Loucy (cell line): ENCODE data around the gene WWC1.

ENCODE experiments used
- EZH2phosphoT487 ChIP-seq: fragments of 200-600 bp; IDR thresholded peaks from 2 replicates; pipeline ENCODE4 v1.6.1; 2018; ENCODE audit warnings: antibody characterized with exemption, mild to moderate bottlenecking, moderate library complexity, borderline replicate concordance
- TF ChIP-seq, protein P1 (sequence below): fragments of 200-600 bp; sonication (generic); conservative IDR thresholded peaks from 2 replicates; pipeline ENCODE4 v1.5.1; 2014; ENCODE audit warnings: mild to moderate bottlenecking, antibody characterized with exemption, low read length

DNA sequence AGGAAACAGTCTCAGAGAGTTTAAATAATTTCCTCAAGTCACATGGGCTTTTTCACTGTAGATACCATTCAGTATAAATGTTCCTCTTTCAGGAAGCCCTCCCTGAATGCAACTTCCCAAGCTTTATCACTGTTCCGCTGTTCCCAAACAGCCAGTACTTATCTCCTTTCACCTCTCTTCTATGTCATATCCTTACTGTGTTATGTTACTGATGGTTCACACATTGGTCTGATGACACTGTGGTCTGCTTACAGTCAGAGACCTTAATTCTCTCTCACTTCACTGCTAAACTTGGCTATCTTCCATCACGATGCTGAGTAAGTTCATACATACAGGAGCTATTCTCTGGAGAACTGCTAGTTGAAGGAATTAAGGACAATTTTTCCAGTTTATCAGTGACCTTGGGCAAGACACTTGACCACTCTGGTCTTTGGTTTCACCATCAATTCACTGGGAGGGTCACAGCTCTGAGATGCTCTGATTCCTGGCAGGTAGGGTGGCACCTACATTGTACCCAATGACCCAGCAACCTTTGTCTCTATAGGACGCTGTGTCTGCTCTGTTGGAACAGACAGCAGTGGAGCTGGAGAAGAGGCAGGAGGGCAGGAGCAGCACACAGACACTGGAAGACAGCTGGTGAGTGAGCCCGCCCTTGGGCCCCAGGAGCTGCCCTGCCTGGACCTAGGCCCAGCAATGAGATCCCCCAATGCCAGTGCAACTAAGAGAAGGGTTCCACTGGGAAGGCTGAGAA, 152.7 kb downstream of the WWC1 start:
- TF ChIP-seq, protein P1, sequence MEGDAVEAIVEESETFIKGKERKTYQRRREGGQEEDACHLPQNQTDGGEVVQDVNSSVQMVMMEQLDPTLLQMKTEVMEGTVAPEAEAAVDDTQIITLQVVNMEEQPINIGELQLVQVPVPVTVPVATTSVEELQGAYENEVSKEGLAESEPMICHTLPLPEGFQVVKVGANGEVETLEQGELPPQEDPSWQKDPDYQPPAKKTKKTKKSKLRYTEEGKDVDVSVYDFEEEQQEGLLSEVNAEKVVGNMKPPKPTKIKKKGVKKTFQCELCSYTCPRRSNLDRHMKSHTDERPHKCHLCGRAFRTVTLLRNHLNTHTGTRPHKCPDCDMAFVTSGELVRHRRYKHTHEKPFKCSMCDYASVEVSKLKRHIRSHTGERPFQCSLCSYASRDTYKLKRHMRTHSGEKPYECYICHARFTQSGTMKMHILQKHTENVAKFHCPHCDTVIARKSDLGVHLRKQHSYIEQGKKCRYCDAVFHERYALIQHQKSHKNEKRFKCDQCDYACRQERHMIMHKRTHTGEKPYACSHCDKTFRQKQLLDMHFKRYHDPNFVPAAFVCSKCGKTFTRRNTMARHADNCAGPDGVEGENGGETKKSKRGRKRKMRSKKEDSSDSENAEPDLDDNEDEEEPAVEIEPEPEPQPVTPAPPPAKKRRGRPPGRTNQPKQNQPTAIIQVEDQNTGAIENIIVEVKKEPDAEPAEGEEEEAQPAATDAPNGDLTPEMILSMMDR = no peak
- TF ChIP-seq EZH2phosphoT487 = no peak
